ENCODE measurements around the gene CLEC1B.
A peak's percentile ranks its signal among the peaks of the same experiment; 100 is the strongest.

CLEC1B gene

GRCh38 chr12:9999016-9999415 is at the start of gene CLEC1B:
Gene CLEC1B, minus strand, starts transcription at chr12:9999121. Its CDS starts 21 bp downstream, at chr12:9999100.
- no peaks in the 10 kb centered on the region for H3F3A ChIP-seq (ENCODE audit: low read depth)
- H3K27me3 ChIP-seq (ENCODE audit: insufficient read depth, low read length, poor library complexity, severe bottlenecking): no peaks in the 10 kb centered on the region
- TF ChIP-seq EZH2phosphoT487 (IDR thresholded peaks at IDR 0.05; ENCODE audit: borderline replicate concordance) (no peak), CTCF (conservative IDR thresholded peaks at IDR 0.05; ENCODE audit: low read length) (no peak)
- peaks cover 10% of the 10 kb centered on the region for H3K4me1 ChIP-seq (ENCODE audit: insufficient read depth, low read length, poor library complexity, severe bottlenecking)
- H3K9me2 ChIP-seq (replicated peaks; ENCODE audit: low read depth, low read length): no peaks in the 10 kb centered on the region
- H3K36me3 ChIP-seq (ENCODE audit: insufficient read depth, low read length): no peaks in the 10 kb centered on the region
- H4K20me1 ChIP-seq (ENCODE audit: insufficient read depth, low read length, poor library complexity, severe bottlenecking): no peaks in the 10 kb centered on the region
- H3K4me3 ChIP-seq (ENCODE audit: low read length, poor library complexity, severe bottlenecking): no peak within 1 kb of the TSS
- H3K79me2 ChIP-seq (ENCODE audit: insufficient read depth, low read length): no peaks in the 10 kb centered on the region
- no peak within 1 kb of the TSS for H3K9ac ChIP-seq (ENCODE audit: low read depth, low read length, poor library complexity, severe bottlenecking)
- H3K4me2 ChIP-seq (ENCODE audit: low read depth, low read length, poor library complexity, severe bottlenecking): no peak within 1 kb of the TSS
- 0 out of 2 replicates have a peak within 1 kb of the TSS, but pooled peaks have one; percentile 49 for H2AFZ ChIP-seq (ENCODE audit: low read length)
- H3K9me3 ChIP-seq (ENCODE audit: insufficient read depth, low read depth, low read length): no peaks in the 10 kb centered on the region

DNA sequence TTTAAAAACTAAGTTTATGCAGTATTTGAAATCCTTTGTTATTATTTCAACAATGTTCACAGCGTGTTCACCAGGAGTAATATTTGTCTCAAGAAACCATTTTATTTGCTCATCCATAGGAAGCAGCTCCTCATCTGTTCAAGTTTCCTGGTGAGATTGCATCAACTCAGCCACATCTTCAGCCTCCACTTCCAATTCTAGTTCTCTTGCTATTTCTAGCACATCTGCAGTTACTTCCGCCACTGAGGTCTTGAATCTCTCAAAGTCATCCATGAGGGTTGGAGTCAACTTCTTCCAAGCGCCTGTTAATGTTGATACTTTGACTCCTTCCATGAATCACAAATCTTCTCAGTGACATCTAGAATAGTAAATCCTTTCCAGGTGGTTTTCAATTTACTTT is 49.6 kb upstream of the CLEC1B start:
- H3K9ac ChIP-seq (ENCODE audit: low read depth, low read length, poor library complexity, severe bottlenecking): no peak overlapping the region
- no peaks in the 10 kb centered on the region for H3F3A ChIP-seq (ENCODE audit: low read depth)
- no peaks in the 10 kb centered on the region for H3K79me2 ChIP-seq (ENCODE audit: insufficient read depth, low read length)
- H2AFZ ChIP-seq (ENCODE audit: low read length): no peak overlapping the region
- H3K9me2 ChIP-seq (replicated peaks; ENCODE audit: low read depth, low read length): no peaks in the 10 kb centered on the region
- peaks cover 15% of the 10 kb centered on the region for H3K4me1 ChIP-seq (ENCODE audit: insufficient read depth, low read length, poor library complexity, severe bottlenecking)
- no peak for TF ChIP-seq CTCF (conservative IDR thresholded peaks at IDR 0.05; ENCODE audit: low read length)
- TF ChIP-seq EZH2phosphoT487 (IDR thresholded peaks at IDR 0.05; ENCODE audit: borderline replicate concordance): no peak
- no peaks in the 10 kb centered on the region for H3K36me3 ChIP-seq (ENCODE audit: insufficient read depth, low read length)
- H4K20me1 ChIP-seq (ENCODE audit: insufficient read depth, low read length, poor library complexity, severe bottlenecking): no peaks in the 10 kb centered on the region
- no peak overlapping the region for H3K4me3 ChIP-seq (ENCODE audit: low read length, poor library complexity, severe bottlenecking)
- H3K4me2 ChIP-seq (ENCODE audit: low read depth, low read length, poor library complexity, severe bottlenecking): no peak overlapping the region
- H3K27me3 ChIP-seq (ENCODE audit: insufficient read depth, low read length, poor library complexity, severe bottlenecking): no peaks in the 10 kb centered on the region
- no peaks in the 10 kb centered on the region for H3K9me3 ChIP-seq (ENCODE audit: insufficient read depth, low read depth, low read length)

DNA sequence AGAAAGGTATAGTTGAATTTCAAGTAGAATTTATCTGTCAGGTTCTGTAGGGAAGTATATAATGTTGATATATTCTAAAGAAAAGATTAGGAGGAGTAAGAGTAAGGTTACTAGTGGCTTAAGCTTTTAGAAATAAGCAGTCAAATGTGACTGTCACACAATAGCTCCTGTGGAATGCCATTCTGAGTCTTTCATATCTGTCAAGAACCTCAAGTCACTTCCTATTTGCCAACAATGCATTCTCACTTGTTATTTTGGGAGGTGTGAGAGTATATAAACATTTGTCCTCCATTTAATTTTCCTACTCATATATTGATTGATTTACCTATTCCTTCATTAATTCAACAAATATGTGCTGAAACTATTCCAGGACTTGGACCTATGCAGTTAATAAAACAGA is 43.2 kb upstream of the CLEC1B start:
- Histone ChIP-seq H3K4me2 (ENCODE audit: low read depth, low read length, poor library complexity, severe bottlenecking) (no peak overlapping the region), H3F3A (ENCODE audit: low read depth) (no peaks in the 10 kb centered on the region), H3K9me2 (replicated peaks; ENCODE audit: low read depth, low read length) (no peaks in the 10 kb centered on the region), H3K4me3 (ENCODE audit: low read length, poor library complexity, severe bottlenecking) (no peak overlapping the region), H2AFZ (ENCODE audit: low read length) (no peak overlapping the region), H3K9me3 (ENCODE audit: insufficient read depth, low read depth, low read length) (no peaks in the 10 kb centered on the region), H3K79me2 (ENCODE audit: insufficient read depth, low read length) (no peaks in the 10 kb centered on the region), H3K36me3 (ENCODE audit: insufficient read depth, low read length) (no peaks in the 10 kb centered on the region), H4K20me1 (ENCODE audit: insufficient read depth, low read length, poor library complexity, severe bottlenecking) (no peaks in the 10 kb centered on the region), H3K27me3 (ENCODE audit: insufficient read depth, low read length, poor library complexity, severe bottlenecking) (no peaks in the 10 kb centered on the region), H3K9ac (ENCODE audit: low read depth, low read length, poor library complexity, severe bottlenecking) (no peak overlapping the region), H3K4me1 (ENCODE audit: insufficient read depth, low read length, poor library complexity, severe bottlenecking) (no peaks in the 10 kb centered on the region)
- TF ChIP-seq CTCF (conservative IDR thresholded peaks at IDR 0.05; ENCODE audit: low read length) (no peak), EZH2phosphoT487 (IDR thresholded peaks at IDR 0.05; ENCODE audit: borderline replicate concordance) (no peak)
